Measurements from ENCODE around the gene PAN3. TPM values are rescaled to one million over a fixed set of nuclear protein-coding genes. Genes with fewer than 3 reads are reported as not detected.
A peak's percentile ranks its signal among the peaks of the same experiment; 100 is the strongest.

Gene PAN3
- total and polyA plus RNA-seq, 2 donors (not counting 1 experiment from before 2014, with no cell fraction given): 13.9 to 18.5 TPM

GRCh38 chr13:28321756-28322155, 183.4 kb downstream of the PAN3 start:
- Histone ChIP-seq H3K9me3 (ENCODE audit: control insufficient read depth, insufficient read depth, low read depth, low read length) (no peaks in the 10 kb centered on the region), H4K20me1 (ENCODE audit: control insufficient read depth, extremely low read depth, insufficient read depth, low read length) (no peaks in the 10 kb centered on the region), H3K4me2 (ENCODE audit: extremely low read depth, insufficient read depth, low read length) (no peak overlapping the region), H3K4me3 (replicated peaks in 1 of 4; ENCODE audit: control extremely low read depth in 1 of 4, insufficient read depth in 1 of 4, low read depth in 3 of 4, low read length in 4 of 4) (no peak overlapping the region), H3K4me1 (ENCODE audit: control insufficient read depth, extremely low read depth, insufficient read depth, low read length) (no peaks in the 10 kb centered on the region), H3K27me3 (ENCODE audit: control insufficient read depth, insufficient read depth, low read length) (no peaks in the 10 kb centered on the region), H3K79me2 (ENCODE audit: control insufficient read depth, insufficient read depth, low read length) (no peaks in the 10 kb centered on the region), H2AFZ (ENCODE audit: low read length) (no peak overlapping the region), H3K36me3 (ENCODE audit: control insufficient read depth, insufficient read depth, low read length) (no peaks in the 10 kb centered on the region), H3K9ac (ENCODE audit: insufficient read depth, low read length) (no peak overlapping the region), H3K27ac (ENCODE audit: insufficient read depth, low read length) (no peak overlapping the region)
- no peak for TF ChIP-seq CTCF (conservative IDR thresholded peaks at IDR 0.05 in 1 of 2, IDR thresholded peaks at IDR 0.05 in 1 of 2; ENCODE audit: low read depth in 1 of 2, low read length in 2 of 2)
- no peak for TF ChIP-seq EZH2 (IDR thresholded peaks at IDR 0.05; ENCODE audit: low read length, missing control alignments)
- DNase-seq (ENCODE audit: low read depth in 2 of 2): peak in 1 of 2 donors; percentile 6

GRCh38 chr13:28322256-28322905, 184.0 kb downstream of the PAN3 start:
- H3K79me2 ChIP-seq (ENCODE audit: control insufficient read depth, insufficient read depth, low read length): no peaks in the 10 kb centered on the region
- TF ChIP-seq CTCF (conservative IDR thresholded peaks at IDR 0.05 in 1 of 2, IDR thresholded peaks at IDR 0.05 in 1 of 2; ENCODE audit: low read depth in 1 of 2, low read length in 2 of 2) (no peak), EZH2 (IDR thresholded peaks at IDR 0.05; ENCODE audit: low read length, missing control alignments) (no peak)
- H3K4me2 ChIP-seq (ENCODE audit: extremely low read depth, insufficient read depth, low read length): no peak overlapping the region
- no peaks in the 10 kb centered on the region for H3K36me3 ChIP-seq (ENCODE audit: control insufficient read depth, insufficient read depth, low read length)
- H3K27ac ChIP-seq (ENCODE audit: insufficient read depth, low read length): no peak overlapping the region
- no peaks in the 10 kb centered on the region for H3K27me3 ChIP-seq (ENCODE audit: control insufficient read depth, insufficient read depth, low read length)
- no peaks in the 10 kb centered on the region for H3K9me3 ChIP-seq (ENCODE audit: control insufficient read depth, insufficient read depth, low read depth, low read length)
- H3K4me1 ChIP-seq (ENCODE audit: control insufficient read depth, extremely low read depth, insufficient read depth, low read length): no peaks in the 10 kb centered on the region
- no peak overlapping the region for H3K9ac ChIP-seq (ENCODE audit: insufficient read depth, low read length)
- no peak overlapping the region for H3K4me3 ChIP-seq (replicated peaks in 1 of 4; ENCODE audit: control extremely low read depth in 1 of 4, insufficient read depth in 1 of 4, low read depth in 3 of 4, low read length in 4 of 4)
- no peak overlapping the region for H2AFZ ChIP-seq (ENCODE audit: low read length)
- DNase-seq (ENCODE audit: low read depth in 2 of 2): peak in 1 of 2 donors; percentile 41
- H4K20me1 ChIP-seq (ENCODE audit: control insufficient read depth, extremely low read depth, insufficient read depth, low read length): no peaks in the 10 kb centered on the region

GRCh38 chr13:28324181-28324789, 185.9 kb downstream of the PAN3 start:
- Histone ChIP-seq H3K27me3 (ENCODE audit: control insufficient read depth, insufficient read depth, low read length) (no peaks in the 10 kb centered on the region), H4K20me1 (ENCODE audit: control insufficient read depth, extremely low read depth, insufficient read depth, low read length) (no peaks in the 10 kb centered on the region), H3K36me3 (ENCODE audit: control insufficient read depth, insufficient read depth, low read length) (no peaks in the 10 kb centered on the region), H3K79me2 (ENCODE audit: control insufficient read depth, insufficient read depth, low read length) (no peaks in the 10 kb centered on the region), H3K9ac (ENCODE audit: insufficient read depth, low read length) (no peak overlapping the region), H3K9me3 (ENCODE audit: control insufficient read depth, insufficient read depth, low read depth, low read length) (no peaks in the 10 kb centered on the region), H3K4me3 (replicated peaks in 1 of 4; ENCODE audit: control extremely low read depth in 1 of 4, insufficient read depth in 1 of 4, low read depth in 3 of 4, low read length in 4 of 4) (no peak overlapping the region), H3K4me1 (ENCODE audit: control insufficient read depth, extremely low read depth, insufficient read depth, low read length) (peaks cover under 1% of the 10 kb centered on the region), H2AFZ (ENCODE audit: low read length) (no peak overlapping the region), H3K27ac (ENCODE audit: insufficient read depth, low read length) (no peak overlapping the region), H3K4me2 (ENCODE audit: extremely low read depth, insufficient read depth, low read length) (no peak overlapping the region)
- TF ChIP-seq EZH2 (IDR thresholded peaks at IDR 0.05; ENCODE audit: low read length, missing control alignments): no peak
- TF ChIP-seq CTCF (conservative IDR thresholded peaks at IDR 0.05 in 1 of 2, IDR thresholded peaks at IDR 0.05 in 1 of 2; ENCODE audit: low read depth in 1 of 2, low read length in 2 of 2): peak; percentile 85 to 88
- DNase-seq (ENCODE audit: low read depth in 2 of 2): peak; percentile 43 to 72
